ENCODE results near the gene WWTR1.

WWTR1 gene

GRCh38 chr3:149490260-149490971, 167.4 kb downstream of the WWTR1 start:
- DNase-seq = no peak

- DNase-seq = no peak
Observed at GRCh38 chr3:149489060-149489690, 168.7 kb downstream of the WWTR1 start.

GRCh38 chr3:149487598-149488197, 170.1 kb downstream of the WWTR1 start:
- peak; percentile 31 for DNase-seq

DNA sequence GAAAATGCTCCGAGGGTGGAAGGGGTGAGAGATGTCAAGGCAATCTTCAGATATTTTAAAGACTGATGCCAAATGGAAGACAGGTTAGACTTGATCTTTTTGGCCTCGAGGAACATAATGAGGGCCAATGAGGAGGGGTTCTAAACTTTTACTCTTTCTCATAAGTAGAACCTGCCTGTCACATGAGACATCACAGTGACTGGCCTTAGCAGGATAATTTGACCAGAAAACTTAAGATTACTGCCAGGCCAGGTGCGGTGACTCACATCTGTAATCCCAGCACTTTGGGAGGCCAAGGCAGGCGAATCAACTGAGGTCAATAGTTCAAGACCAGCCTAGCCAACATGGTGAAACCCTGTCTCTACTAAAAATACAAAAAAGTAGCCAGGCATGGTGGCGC, 171.1 kb downstream of the WWTR1 start:
- DNase-seq = no peak

DNA sequence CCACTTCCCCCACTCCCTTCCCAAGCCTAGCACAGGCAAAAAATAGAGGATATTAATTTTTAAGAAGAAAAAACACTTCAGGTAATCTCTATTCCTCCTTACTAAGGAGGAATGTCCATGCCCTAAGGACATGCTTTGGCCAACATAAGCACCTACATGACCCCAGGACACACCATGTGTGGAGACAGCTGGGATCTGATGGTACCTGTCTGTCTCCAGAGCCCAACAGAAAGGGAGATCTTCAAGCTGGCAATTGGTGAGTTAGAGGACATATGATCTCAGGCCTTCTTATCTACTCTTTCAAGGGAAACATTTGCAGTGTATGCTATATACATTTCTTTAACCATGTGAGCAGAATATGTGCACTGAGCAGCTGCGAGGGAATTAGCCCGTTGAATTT, 176.3 kb downstream of the WWTR1 start:
- DNase-seq = no peak

GRCh38 chr3:149481056-149481455, 176.8 kb downstream of the WWTR1 start:
- DNase-seq = no peak

GRCh38 chr3:149480326-149481017, 177.4 kb downstream of the WWTR1 start:
- peak; percentile 73 for DNase-seq

DNA sequence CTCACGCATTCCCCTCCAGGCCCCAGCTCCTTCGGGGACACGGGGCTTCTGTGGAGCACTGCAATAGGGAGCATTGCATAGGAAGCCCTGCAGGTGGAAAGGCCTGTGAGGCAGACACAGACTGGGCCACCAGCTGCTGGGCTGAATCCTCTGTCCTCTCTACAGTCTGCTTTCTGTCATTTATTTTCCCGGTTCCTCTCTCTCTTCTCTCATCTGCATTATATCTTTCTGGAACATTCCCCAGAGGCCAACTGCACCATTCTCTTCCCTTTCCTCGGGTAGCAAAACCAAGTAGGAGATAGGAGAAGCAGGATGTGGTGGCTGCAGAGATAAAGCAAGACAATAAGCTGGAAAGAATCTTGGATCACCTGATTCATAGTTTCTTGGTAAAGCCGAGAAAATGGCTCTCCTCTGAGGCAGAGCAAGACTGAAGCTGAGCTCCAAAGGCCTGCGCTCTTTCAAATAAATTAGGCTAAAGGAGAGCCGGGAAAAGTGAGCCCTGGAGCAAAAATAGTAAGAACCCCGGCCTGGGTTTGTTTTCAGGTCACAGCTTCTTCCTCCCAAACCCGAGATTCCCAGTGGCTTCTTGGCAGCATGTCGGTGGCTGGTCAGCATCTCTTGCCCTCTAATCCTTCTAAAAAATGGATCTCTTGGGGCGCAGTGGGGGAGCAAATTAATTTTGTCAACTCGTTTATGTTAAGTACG, 178.1 kb downstream of the WWTR1 start:
- no peak for DNase-seq

DNA sequence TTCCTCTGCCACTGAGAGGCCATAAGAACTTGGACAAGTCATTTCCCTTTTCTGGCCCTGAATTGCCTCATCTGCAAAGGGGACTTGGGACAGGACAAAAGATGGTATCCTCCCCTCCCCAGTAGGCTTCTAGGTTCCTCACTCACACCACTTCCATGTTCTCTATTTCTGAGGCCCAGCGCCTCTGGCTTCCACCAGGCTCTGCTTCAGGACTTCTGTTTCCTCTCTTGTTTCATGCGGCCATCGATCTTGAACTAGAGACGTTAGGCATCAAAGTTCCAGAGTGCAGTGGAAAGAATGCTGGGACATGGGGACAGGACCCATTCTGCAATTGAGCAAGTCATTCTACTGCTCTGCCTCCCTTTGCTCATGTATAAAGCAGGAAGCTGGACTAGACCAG, 181.6 kb downstream of the WWTR1 start:
- DNase-seq = peak; percentile 76

GRCh38 chr3:149475451-149476060, 182.3 kb downstream of the WWTR1 start:
- DNase-seq = no peak

DNA sequence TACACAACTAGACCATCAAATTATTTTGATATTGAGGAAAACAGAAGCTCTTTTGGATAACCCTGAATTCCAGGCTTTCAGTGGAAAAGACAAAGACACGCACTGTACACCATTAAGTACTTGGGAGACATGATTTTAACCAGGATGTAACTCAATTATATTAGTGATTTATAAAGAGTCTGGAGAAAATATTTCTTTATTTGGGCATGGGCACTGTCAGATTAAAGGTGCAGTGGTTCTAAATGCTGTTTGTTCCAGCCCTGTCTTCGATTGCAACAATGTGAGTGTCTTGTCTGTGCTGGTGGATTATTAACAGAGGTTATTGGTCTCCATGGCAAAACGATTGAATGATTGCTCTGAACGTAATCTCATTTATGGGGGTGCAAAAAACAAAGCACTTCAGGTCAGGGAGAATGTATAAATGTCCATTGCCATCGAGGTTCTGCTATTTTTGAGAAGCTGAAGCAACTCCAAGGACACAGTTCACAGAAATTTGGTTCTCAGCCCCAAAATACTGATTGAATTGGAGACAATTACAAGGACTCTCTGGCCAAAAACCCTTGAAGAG, 183.5 kb downstream of the WWTR1 start, which contains the start of gene TM4SF4:
TM4SF4 (plus strand) TSS at position 448 of the 568 bp plus-strand sequence. CDS start 181 bp downstream, outside the sequence.
- no peak for DNase-seq

GRCh38 chr3:149473357-149474249, 184.2 kb downstream of the WWTR1 start:
- DNase-seq = peak; percentile 97

DNA sequence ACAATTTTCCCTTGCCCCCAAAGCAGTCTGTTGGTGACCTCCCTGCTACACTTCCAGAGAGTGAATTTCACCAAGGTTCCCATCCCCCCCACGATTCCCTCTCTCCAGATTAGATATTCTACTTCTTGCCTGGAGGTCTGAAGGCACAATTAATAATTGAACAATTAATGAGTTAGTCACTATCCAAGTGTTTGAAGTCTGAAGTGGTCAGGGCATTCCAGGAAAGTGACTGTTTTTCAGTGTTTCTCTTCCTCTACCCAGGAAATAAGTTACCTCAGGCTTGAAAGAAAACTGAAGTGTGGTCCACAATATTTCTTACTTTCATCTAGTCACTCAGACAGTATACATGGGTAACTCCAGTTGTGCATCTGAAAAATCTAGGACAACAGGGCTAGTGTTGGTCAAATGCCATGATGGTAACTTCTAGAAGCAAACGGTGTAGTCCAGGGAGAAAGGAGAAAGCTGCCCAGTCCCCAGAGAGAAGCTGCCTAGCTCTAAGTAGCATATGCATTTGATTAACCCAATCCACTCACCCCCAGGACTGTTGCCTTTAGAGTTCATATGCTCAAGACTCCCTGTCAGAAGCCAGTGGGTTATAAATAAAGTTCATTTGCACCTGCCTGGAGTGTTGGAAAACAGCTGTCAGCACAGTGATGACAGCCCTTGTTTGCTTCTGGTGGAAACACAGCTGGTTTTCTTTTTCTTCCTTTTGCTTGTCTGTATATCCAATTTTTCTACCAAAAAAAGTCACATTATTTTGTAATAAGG, 185.6 kb downstream of the WWTR1 start:
- DNase-seq = peak; percentile 11

DNA sequence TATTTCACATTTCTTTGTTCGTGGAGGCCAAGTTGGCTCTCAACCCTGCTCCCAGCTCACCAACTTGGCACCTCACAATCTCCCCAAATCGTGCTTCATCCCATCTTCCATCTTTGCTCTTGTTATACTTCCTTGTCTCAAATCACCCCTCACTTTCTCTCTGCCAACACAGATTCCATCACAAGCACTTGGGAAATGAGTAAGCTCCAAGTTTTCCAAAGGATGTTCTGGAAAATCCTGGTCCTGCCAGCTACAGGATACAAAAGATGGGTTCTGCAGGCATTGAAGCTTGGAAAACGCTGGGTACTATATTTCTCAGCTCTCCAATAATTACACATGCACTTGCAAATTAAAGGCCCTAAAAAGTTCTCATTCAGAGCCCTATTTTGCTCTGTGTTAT, 187.4 kb downstream of the WWTR1 start:
- no peak for DNase-seq

DNA sequence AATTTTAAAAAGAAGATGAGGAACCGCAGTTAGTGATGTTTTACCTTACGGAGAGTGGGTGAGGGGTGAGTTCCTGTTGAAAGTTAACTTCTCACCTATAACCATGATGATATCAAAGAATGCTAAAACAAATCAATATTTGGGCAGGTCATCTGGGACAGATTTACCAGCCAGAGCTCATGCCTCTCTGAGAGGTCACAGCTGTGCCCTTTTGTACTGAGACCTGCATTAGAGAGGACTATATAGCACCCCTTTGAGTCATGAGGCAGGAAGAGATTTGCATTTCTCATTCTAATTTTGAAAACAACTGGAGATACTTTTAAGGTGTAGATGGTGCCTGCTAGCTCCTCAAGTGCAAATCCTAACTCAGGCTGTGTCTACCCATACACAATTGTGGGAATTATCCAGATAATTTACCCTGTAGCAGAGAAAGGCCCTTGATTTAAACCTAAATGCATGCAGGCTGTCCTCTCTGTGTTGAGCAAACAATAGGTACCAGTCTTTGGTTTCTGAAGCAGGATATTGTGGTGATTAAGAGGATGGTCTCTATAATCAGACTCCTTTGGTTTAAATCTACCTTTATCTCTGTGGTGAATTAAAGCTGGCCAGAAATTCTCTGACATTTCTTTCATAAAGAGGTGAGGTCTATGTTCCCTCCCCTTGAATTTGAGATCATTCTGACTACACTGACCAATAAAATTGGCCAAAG, 189.2 kb downstream of the WWTR1 start:
- no peak for DNase-seq

Measured in MV-4-11 (cell line).